HTR-8/SVneo (cell line): Measurements from ENCODE around the gene EIF3K.

Experiments used
- DNase-seq: peaks from one replicate; pipeline ENCODE4 v3.0.0; 2011; ENCODE audit warnings: low spot score, mixed read lengths; ENCODE audit not compliant: insufficient read length
- FAIRE-seq: peaks from 2 replicates; lab custom pipeline; 2011; peaks lifted over from hg19 to GRCh38; lab: Jason Lieb, UNC

EIF3K gene

GRCh38 chr19:38647966-38648768 is 29.2 kb downstream of the EIF3K start:
- FAIRE-seq (no peak), DNase-seq (no peak)

- FAIRE-seq (no peak), DNase-seq (no peak)
Measured at GRCh38 chr19:38648769-38649304, 29.8 kb downstream of the EIF3K start.

- FAIRE-seq (peak; percentile 16), DNase-seq (no peak)
Measured at GRCh38 chr19:38649305-38650171, 30.6 kb downstream of the EIF3K start.

- DNase-seq: no peak
- FAIRE-seq: no peak
Measured at GRCh38 chr19:38650172-38650775, 31.3 kb downstream of the EIF3K start.

- no peak for DNase-seq
- no peak for FAIRE-seq
Measured at GRCh38 chr19:38650911-38651584, 32.1 kb downstream of the EIF3K start.

GRCh38 chr19:38653028-38653571 is 34.1 kb downstream of the EIF3K start:
- no peak for FAIRE-seq
- no peak for DNase-seq

GRCh38 chr19:38654628-38655055 is 35.7 kb downstream of the EIF3K start:
- no peak for DNase-seq

GRCh38 chr19:38655148-38655824 is 36.3 kb downstream of the EIF3K start:
- FAIRE-seq (no peak), DNase-seq (no peak)

More at GRCh38 chr19:38654628-38655055, 35.7 kb downstream of the EIF3K start:
- FAIRE-seq: no peak

GRCh38 chr19:38656171-38656981 is 37.4 kb downstream of the EIF3K start:
- no peak for FAIRE-seq
- no peak for DNase-seq

- DNase-seq: no peak
- no peak for FAIRE-seq
Measured at GRCh38 chr19:38657633-38658222, 38.7 kb downstream of the EIF3K start.

- DNase-seq: peak; percentile 85
- peak; percentile 26 for FAIRE-seq
Measured at GRCh38 chr19:38658462-38659306, 39.7 kb downstream of the EIF3K start.

- FAIRE-seq: no peak
- no peak for DNase-seq
Measured at GRCh38 chr19:38660724-38661123, 41.7 kb downstream of the EIF3K start.

- FAIRE-seq: no peak
- DNase-seq: no peak
Measured at GRCh38 chr19:38661136-38661535, 42.1 kb downstream of the EIF3K start.

GRCh38 chr19:38661996-38662395 is 43.0 kb downstream of the EIF3K start:
- no peak for FAIRE-seq

GRCh38 chr19:38662537-38663155 is 43.7 kb downstream of the EIF3K start:
- no peak for FAIRE-seq
- DNase-seq: no peak

More at GRCh38 chr19:38661996-38662395, 43.0 kb downstream of the EIF3K start:
- DNase-seq: no peak

GRCh38 chr19:38663156-38663651 is 44.2 kb downstream of the EIF3K start:
- DNase-seq: no peak
- FAIRE-seq: no peak
